ENCODE data around the gene SLC27A6.

DNA sequence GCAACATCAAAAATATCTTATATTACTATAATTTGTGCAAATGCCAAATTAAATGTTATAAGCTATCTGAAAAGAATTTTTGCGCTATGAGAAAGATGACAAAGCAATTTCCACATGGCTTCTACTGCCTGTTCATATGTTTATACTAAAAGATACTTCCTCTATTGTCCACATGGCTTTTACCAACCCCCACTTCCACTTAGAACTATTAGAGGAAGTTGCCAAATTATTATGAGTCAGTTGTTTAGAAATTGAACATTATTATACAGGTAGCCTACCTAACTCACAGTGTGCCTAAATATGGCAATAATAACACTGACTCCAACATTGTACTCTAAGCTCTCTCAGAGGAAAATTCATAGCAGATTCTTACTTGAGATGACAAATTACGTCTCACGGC is 37.6 kb upstream of the SLC27A6 start:
- TF ChIP-seq, protein P1, sequence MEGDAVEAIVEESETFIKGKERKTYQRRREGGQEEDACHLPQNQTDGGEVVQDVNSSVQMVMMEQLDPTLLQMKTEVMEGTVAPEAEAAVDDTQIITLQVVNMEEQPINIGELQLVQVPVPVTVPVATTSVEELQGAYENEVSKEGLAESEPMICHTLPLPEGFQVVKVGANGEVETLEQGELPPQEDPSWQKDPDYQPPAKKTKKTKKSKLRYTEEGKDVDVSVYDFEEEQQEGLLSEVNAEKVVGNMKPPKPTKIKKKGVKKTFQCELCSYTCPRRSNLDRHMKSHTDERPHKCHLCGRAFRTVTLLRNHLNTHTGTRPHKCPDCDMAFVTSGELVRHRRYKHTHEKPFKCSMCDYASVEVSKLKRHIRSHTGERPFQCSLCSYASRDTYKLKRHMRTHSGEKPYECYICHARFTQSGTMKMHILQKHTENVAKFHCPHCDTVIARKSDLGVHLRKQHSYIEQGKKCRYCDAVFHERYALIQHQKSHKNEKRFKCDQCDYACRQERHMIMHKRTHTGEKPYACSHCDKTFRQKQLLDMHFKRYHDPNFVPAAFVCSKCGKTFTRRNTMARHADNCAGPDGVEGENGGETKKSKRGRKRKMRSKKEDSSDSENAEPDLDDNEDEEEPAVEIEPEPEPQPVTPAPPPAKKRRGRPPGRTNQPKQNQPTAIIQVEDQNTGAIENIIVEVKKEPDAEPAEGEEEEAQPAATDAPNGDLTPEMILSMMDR (IDR thresholded peaks at IDR 0.05; ENCODE audit: poor library complexity), result no peak
- no peak for TF ChIP-seq EZH2 (IDR thresholded peaks at IDR 0.05; ENCODE audit: borderline replicate concordance)
